ENCODE results near the gene SPTBN2.

DNA sequence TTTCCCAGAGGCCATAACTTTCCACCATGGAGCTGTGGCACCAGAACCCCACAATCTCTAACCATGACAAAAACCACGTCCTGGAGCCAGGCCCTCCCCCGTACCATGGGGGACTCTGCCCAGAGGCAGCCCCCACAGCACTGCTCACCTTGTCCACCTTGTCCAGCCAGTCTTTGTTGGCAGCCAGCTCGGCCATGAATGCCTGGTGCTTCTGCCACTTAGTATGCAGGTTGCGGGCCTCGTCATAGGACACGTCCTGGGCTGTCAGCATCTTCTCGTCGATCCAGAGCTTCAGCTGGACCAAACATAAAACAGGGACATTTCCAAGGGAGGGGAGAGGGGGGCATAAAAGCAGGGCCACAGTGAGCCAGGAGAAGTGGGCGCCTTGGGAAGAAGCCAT, 30.5 kb downstream of the SPTBN2 start:
- TF ChIP-seq, protein P1, sequence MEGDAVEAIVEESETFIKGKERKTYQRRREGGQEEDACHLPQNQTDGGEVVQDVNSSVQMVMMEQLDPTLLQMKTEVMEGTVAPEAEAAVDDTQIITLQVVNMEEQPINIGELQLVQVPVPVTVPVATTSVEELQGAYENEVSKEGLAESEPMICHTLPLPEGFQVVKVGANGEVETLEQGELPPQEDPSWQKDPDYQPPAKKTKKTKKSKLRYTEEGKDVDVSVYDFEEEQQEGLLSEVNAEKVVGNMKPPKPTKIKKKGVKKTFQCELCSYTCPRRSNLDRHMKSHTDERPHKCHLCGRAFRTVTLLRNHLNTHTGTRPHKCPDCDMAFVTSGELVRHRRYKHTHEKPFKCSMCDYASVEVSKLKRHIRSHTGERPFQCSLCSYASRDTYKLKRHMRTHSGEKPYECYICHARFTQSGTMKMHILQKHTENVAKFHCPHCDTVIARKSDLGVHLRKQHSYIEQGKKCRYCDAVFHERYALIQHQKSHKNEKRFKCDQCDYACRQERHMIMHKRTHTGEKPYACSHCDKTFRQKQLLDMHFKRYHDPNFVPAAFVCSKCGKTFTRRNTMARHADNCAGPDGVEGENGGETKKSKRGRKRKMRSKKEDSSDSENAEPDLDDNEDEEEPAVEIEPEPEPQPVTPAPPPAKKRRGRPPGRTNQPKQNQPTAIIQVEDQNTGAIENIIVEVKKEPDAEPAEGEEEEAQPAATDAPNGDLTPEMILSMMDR (IDR thresholded peaks at IDR 0.05): no peak
- TF ChIP-seq POLR2A (IDR thresholded peaks at IDR 0.05): no peak

All from tibial nerve (tissue), 3 donors.